Activated effector memory CD4-positive, alpha-beta T cell treated with Interleukin-2 at 50 U/mL for 16 hours (primary cell): ENCODE data around the gene KIAA1143.
A peak's percentile ranks its signal among the peaks of the same experiment; 100 is the strongest.

ENCODE experiments used
- DNase-seq: peaks from one replicate; pipeline ENCODE4 v3.0.0-alpha.2; 2020

The KIAA1143 gene

GRCh38 chr3:44761424-44762169 lies at the start of gene KIAA1143, which contains the start of gene KIF15:
Gene KIAA1143, minus strand, starts transcription at chr3:44761619. Its CDS starts 17 bp downstream, at chr3:44761602.
Gene KIF15, plus strand, starts transcription at chr3:44761794. Its CDS starts 72 bp downstream, at chr3:44761866.
- DNase-seq = peak; percentile 92

- no peak for DNase-seq
These were observed 44.5 kb upstream of the KIAA1143 start for GRCh38 chr3:44805960-44806359.

GRCh38 chr3:44803298-44803697 lies 41.9 kb upstream of the KIAA1143 start:
- DNase-seq = no peak

GRCh38 chr3:44802011-44802410 lies 40.6 kb upstream of the KIAA1143 start:
- no peak for DNase-seq

GRCh38 chr3:44795197-44795596 lies 33.8 kb upstream of the KIAA1143 start:
- DNase-seq = no peak

GRCh38 chr3:44782891-44783290 lies 21.5 kb upstream of the KIAA1143 start:
- DNase-seq = no peak

GRCh38 chr3:44772099-44772442 lies 10.7 kb upstream of the KIAA1143 start:
- DNase-seq = no peak

GRCh38 chr3:44771424-44772098 lies 10.1 kb upstream of the KIAA1143 start:
- no peak for DNase-seq

- DNase-seq = no peak
These were observed 2.8 kb upstream of the KIAA1143 start for GRCh38 chr3:44764248-44764647.

- DNase-seq = no peak
These were observed 1.3 kb upstream of the KIAA1143 start for GRCh38 chr3:44762690-44763089.

GRCh38 chr3:44762170-44762677 lies 805 bp upstream of the KIAA1143 start:
- no peak for DNase-seq

- DNase-seq = no peak
These were observed 357 bp downstream of the KIAA1143 start for GRCh38 chr3:44761101-44761423.

- DNase-seq = no peak
These were observed 26.7 kb downstream of the KIAA1143 start for GRCh38 chr3:44734646-44735168.

GRCh38 chr3:44729384-44729910 lies 32.0 kb downstream of the KIAA1143 start, which contains the start of gene ZNF501:
Gene ZNF501, plus strand, starts transcription at chr3:44729635. Its CDS starts 4,787 bp downstream, at chr3:44734422.
- DNase-seq = peak; percentile 76

GRCh38 chr3:44722103-44722401 lies 39.4 kb downstream of the KIAA1143 start:
- no peak for DNase-seq

- no peak for DNase-seq
These were observed 40.0 kb downstream of the KIAA1143 start for GRCh38 chr3:44721231-44722102.

GRCh38 chr3:44712455-44713075 lies 48.9 kb downstream of the KIAA1143 start, which contains the start of gene ZNF502:
Gene ZNF502, plus strand, starts transcription at chr3:44712660. Its CDS starts 7,602 bp downstream, at chr3:44720262.
- peak; percentile 36 for DNase-seq
